Measurements from ENCODE around the gene ALG14.

ALG14 gene

DNA sequence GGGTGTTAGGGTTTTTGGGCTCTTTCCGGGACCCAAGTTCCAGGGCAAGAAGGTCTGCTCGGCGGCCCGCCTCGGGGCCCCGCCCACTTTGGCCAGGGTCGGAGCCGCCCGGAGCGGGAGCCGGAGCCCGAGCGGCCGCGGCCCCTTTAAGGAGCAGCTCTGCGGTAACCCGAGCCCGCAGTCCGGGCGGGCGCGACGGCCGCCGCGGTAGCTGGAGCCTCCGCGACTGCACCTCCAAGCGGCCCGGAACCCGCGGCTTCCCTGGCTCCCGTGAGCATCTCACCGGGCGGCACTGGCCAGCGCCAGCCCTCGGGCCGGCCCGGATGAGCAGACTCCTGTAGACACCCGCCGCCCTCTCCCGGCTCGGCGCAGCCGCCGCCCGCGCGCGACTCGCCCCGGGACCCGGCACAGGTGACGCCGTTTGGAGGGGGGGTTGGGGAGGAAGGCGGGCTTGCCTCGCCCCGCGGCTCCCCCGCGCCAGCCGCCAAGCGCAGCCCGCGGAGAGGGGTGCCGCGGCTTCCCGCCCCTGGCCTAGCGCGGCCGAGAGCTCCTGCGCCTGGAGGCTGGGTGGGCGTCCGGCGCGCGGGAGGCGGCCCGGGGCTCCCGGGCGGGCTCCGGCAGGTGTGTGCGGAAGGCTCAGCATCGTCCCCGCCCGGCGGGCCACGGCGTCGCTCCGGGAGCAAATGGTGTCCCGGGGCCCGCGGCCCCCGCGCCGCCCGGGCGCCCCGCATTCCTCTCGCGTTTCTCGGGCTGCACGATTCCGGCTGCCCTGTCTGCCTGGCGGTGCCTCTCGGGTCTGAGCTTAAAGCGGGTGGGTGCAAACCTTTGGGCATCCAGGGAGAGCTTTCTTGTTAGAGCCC lies 44.7 kb upstream of the ALG14 start, which contains the start of gene TLCD4:
TSS of gene TLCD4 (plus strand) at position 149 of the 860 bp plus-strand sequence. CDS start 26,547 bp downstream, outside the sequence.
- Mint-ChIP-seq H3K4me3 (peak within 1 kb of the TSS; percentile 87 to 98 (median 98)), H3K27ac (peak within 1 kb of the TSS; percentile 67 to 98 (median 90)), H3K4me1 (peaks cover 28% of the 10 kb centered on the region), H3K36me3 (ENCODE audit: low read depth) (no peaks in the 10 kb centered on the region), H3K27me3 (ENCODE audit: low read depth) (peaks cover 53% of the 10 kb centered on the region), H3K9me3 (no peaks in the 10 kb centered on the region)
- TF ChIP-seq CTCF (IDR thresholded peaks at IDR 0.05; ENCODE audit: unreplicated experiment in 3 of 3) = no peak

DNA sequence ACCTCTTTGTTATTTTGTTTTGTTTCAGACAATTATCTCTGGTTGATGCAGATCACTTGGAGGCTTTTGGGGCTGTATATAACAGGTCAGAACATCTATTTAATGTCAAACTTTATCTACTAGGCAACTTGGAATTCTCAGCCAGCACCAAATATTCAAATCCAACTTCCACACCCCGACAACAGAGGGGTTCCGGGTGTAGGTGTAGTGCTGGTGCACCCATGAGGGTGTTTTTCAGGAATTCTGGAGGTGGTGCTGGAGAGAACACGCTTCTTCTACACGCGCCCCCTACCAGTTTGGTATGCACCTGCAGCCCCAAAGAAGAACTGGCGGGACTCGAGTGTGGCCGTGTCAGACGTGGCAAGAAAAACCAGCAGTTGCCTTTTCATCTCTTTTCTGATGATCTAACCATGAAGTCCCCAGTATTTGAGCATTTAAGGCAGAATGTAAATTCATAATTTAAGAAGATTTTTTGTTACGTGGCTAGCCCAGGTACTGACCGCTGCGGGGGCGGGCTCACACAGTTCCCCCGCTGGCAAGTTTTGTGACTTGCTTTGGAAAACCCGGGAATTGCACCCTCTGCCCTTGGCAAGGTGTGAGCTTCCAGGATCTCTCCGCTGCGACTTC lies 43.9 kb upstream of the ALG14 start:
- H3K9me3 Mint-ChIP-seq = no peaks in the 10 kb centered on the region
- TF ChIP-seq CTCF (IDR thresholded peaks at IDR 0.05; ENCODE audit: unreplicated experiment in 3 of 3) = peak; percentile 55 to 65 (median 63)
- H3K4me3 Mint-ChIP-seq = peak overlapping the region; percentile 87 to 98 (median 98)
- peaks cover 53% of the 10 kb centered on the region for H3K27me3 Mint-ChIP-seq (ENCODE audit: low read depth)
- H3K4me1 Mint-ChIP-seq = peaks cover 28% of the 10 kb centered on the region
- H3K27ac Mint-ChIP-seq = peak overlapping the region; percentile 67 to 98 (median 90)
- H3K36me3 Mint-ChIP-seq (ENCODE audit: low read depth) = no peaks in the 10 kb centered on the region

GRCh38 chr1:95115708-95116137 lies 43.0 kb upstream of the ALG14 start:
- H3K36me3 Mint-ChIP-seq (ENCODE audit: low read depth) = no peaks in the 10 kb centered on the region
- peak overlapping the region; percentile 65 to 98 (median 82) for H3K4me3 Mint-ChIP-seq
- peaks cover 51% of the 10 kb centered on the region for H3K27me3 Mint-ChIP-seq (ENCODE audit: low read depth)
- H3K4me1 Mint-ChIP-seq = peaks cover 24% of the 10 kb centered on the region
- no peaks in the 10 kb centered on the region for H3K9me3 Mint-ChIP-seq
- TF ChIP-seq CTCF (IDR thresholded peaks at IDR 0.05; ENCODE audit: unreplicated experiment in 3 of 3) = no peak
- H3K27ac Mint-ChIP-seq = no peak overlapping the region

DNA sequence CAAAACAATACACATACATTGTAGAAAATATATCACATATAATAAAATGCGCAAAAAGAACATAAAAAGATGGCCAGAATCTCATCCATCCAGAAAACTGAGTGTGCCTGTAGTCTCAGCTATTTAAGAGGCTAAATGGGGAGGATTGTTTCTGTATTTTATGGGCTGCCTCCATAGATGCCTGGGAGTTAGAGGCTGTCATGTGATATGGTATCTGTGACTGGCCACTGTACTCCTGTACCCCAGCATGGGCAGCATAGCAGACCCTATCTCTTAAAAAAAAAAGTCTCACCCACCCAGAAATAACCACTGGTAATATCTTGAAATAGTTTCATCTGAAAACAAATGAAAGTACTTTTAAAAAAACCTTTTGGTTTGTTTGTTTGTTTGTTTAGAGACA lies 40.9 kb upstream of the ALG14 start:
- Mint-ChIP-seq H3K27ac (no peak overlapping the region), H3K36me3 (ENCODE audit: low read depth) (no peaks in the 10 kb centered on the region), H3K4me3 (no peak overlapping the region), H3K9me3 (no peaks in the 10 kb centered on the region), H3K27me3 (ENCODE audit: low read depth) (peaks cover 31% of the 10 kb centered on the region), H3K4me1 (peaks cover 13% of the 10 kb centered on the region)
- no peak for TF ChIP-seq CTCF (IDR thresholded peaks at IDR 0.05; ENCODE audit: unreplicated experiment in 3 of 3)

DNA sequence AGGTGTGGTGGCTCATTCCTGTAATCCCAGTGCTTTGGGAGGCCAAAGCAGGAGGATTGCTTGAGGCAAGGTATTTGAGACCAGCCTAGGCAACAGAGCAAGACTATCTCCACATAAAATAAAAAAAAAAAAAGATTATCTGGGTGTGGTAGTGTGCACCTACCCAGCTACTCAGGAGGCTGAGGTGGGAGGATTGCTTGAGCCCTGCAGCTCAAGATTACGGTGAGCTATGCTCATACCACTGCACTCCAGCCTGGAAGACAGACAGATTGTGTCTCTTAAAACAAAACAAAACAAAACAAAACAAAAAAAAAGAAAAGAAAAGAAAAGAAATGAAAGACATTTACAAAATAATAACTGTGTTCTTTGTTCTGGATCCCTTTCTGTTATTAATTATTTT lies 38.3 kb upstream of the ALG14 start:
- Mint-ChIP-seq H3K27ac (no peak overlapping the region), H3K27me3 (ENCODE audit: low read depth) (peaks cover 16% of the 10 kb centered on the region), H3K4me3 (no peak overlapping the region), H3K36me3 (ENCODE audit: low read depth) (no peaks in the 10 kb centered on the region), H3K4me1 (no peaks in the 10 kb centered on the region), H3K9me3 (no peaks in the 10 kb centered on the region)
- no peak for TF ChIP-seq CTCF (IDR thresholded peaks at IDR 0.05; ENCODE audit: unreplicated experiment in 3 of 3)
